OCI-LY7 (cell line): Measurements from ENCODE around the gene SNX32. TPM values are rescaled to one million over a fixed set of nuclear protein-coding genes. Genes with fewer than 3 reads are reported as not detected.

Experiments
- BruUV-seq: library from RNA; stranded (reverse); fragments of 400-500 nt; replicated peaks from 2 replicates; lab custom pipeline; 2021; lab: Mats Ljungman, UMichigan
- CTCF ChIA-PET: fragments of 300-600 bp; sonication (Branson Sonifier 250); formaldehyde crosslinking; loops from one replicate; lab custom pipeline; 2022; ENCODE audit warnings: antibody characterized with exemption; ENCODE audit not compliant: unreplicated experiment; lab: Charles Lee
- POLR2A ChIA-PET: fragments of 300-600 bp; sonication (Branson Sonifier 250); formaldehyde crosslinking; loops from one replicate; lab custom pipeline; 2022; ENCODE audit warnings: antibody characterized with exemption; lab: Charles Lee
- DNase-seq: peaks from one replicate; pipeline ENCODE4 v3.0.0-alpha.2; 2015; ENCODE audit warnings: low spot score
- H2AFZ ChIP-seq: fragments of 200-600 bp; sonication (generic), shearing (Covaris generic); 2 replicates; pipeline ENCODE4 v1.6.1; 2014; ENCODE audit warnings: mild to moderate bottlenecking, antibody characterized with exemption, low read length, moderate library complexity
- H3K27ac ChIP-seq: fragments of 200-600 bp; sonication (generic); 2 replicates; pipeline ENCODE4 v1.5.1; 2014; ENCODE audit warnings: mixed run types, low read depth, mild to moderate bottlenecking, moderate library complexity, low read length, inconsistent platforms; ENCODE audit not compliant: poor library complexity, severe bottlenecking
- H3K36me3 ChIP-seq: fragments of 200-600 bp; sonication (generic); 2 replicates; pipeline ENCODE4 v1.6.1; 2014; ENCODE audit warnings: mild to moderate bottlenecking, antibody characterized with exemption, low read length, moderate library complexity, mixed read lengths; ENCODE audit not compliant: insufficient read depth
- H3K4me1 ChIP-seq: fragments of 200-600 bp; sonication (generic); 2 replicates; pipeline ENCODE4 v1.5.1; 2014; ENCODE audit warnings: mild to moderate bottlenecking, low read length; ENCODE audit not compliant: insufficient read depth, poor library complexity, severe bottlenecking
- H3K4me2 ChIP-seq: fragments of 200-600 bp; sonication (generic); 2 replicates; pipeline ENCODE4 v1.6.1; 2014; ENCODE audit warnings: mild to moderate bottlenecking, low read length
- H3K4me3 ChIP-seq: fragments of 200-600 bp; sonication (generic); 2 replicates; pipeline ENCODE4 v1.5.1; 2014; ENCODE audit warnings: mild to moderate bottlenecking, low read depth, low read length; ENCODE audit not compliant: poor library complexity, severe bottlenecking
- H3K79me2 ChIP-seq: fragments of 200-600 bp; sonication (generic); 2 replicates; pipeline ENCODE4 v1.6.1; 2016; ENCODE audit warnings: low read depth, mild to moderate bottlenecking, low read length, moderate library complexity, mixed read lengths; ENCODE audit not compliant: insufficient read depth
- H3K9me2 ChIP-seq: fragments of 200-600 bp; sonication (generic); 2 replicates; pipeline ENCODE4 v1.6.1; 2016; ENCODE audit warnings: mild to moderate bottlenecking, low read length, mixed read lengths; ENCODE audit not compliant: insufficient read depth
- H3K9me3 ChIP-seq: fragments of 200-600 bp; sonication (generic); 2 replicates; pipeline ENCODE4 v1.6.1; 2014; ENCODE audit warnings: mild to moderate bottlenecking, mixed run types, low read length, mixed read lengths
- H4K20me1 ChIP-seq: fragments of 200-600 bp; sonication (generic); 2 replicates; pipeline ENCODE4 v1.6.1; 2014; ENCODE audit warnings: mild to moderate bottlenecking, antibody characterized with exemption, low read length, moderate library complexity, mixed read lengths; ENCODE audit not compliant: insufficient read depth
- EZH2phosphoT487 ChIP-seq: fragments of 200-600 bp; sonication (generic); IDR thresholded peaks from 2 replicates; pipeline ENCODE4 v1.6.1; 2018; ENCODE audit warnings: low read depth, borderline replicate concordance, mild to moderate bottlenecking, mixed run types, antibody characterized with exemption, low read length, moderate library complexity, mixed read lengths
- intact Hi-C: fragments of 100-400 bp; cut with micrococcal nuclease; formaldehyde crosslinking; loops from one replicate; pipeline ENCODE4 v1.10.0; 2022; ENCODE audit not compliant: unreplicated experiment
- total RNA-seq, 2 experiments: library from RNA; depleted of rRNA in 1 of 2; stranded (reverse); fragments of >200 nt in 1 of 2; shearing (Covaris generic) in 1 of 2; gene quantifications; 2 replicates each; pipeline ENCODE4 v1.2.3, GENCODE V29; 2014 to 2022
- TF ChIP-seq, protein P1 (sequence below): fragments of 200-600 bp; sonication (generic); conservative IDR thresholded peaks from 2 replicates; pipeline ENCODE4 v1.5.1; 2014; ENCODE audit warnings: mild to moderate bottlenecking, antibody characterized with exemption, low read length, moderate library complexity, mixed read lengths

SNX32 gene
- total RNA-seq, 2 experiments from 2014 or later: not detected

DNA sequence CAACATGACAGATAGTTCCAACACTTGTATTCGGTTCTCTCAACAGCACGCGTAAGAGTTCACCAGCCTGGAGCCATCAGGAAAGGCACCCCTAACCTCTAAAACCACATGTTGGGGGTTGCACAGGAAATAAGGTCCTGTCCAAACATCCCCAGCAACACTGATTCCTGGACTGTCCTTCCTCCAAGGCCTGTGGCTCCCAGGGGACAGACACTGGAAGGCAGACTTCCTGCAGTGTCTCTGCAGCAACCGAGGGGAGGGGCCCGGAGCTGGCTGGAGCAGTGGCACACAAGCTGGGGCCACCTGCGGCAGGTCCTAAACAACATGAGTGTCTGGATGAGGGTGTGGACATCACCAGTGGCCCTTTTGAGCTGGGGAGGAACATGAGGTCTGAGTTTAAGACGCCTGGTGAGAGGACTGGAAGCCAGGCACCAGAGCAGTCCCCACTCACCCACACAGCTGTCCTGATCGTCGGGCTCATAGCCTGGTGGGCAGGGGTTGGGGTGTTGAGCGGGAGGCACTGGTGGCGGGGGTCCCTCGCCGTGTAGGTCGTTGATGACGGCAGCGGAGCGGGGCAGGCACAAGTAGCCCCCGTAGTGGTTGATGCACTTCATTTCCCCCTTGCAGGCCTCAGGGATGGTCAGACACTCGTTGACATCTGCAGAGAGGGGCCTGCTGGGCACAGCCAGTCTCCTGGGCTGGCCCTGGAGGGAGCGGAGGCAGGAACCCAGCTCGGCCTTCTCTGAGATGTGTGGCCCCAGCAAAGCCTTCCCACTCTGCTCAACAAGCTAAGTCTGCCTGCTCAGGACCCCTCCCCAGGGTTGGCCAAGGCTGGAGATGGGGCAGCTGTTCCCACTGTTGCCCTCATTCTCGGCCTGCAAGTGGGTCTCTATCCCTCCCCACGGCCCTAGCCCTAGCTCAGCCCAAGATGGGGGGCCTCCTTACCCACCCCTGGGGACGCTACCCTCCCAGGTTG, 37.2 kb downstream of the SNX32 start:
- DNase-seq: peak; percentile 39
- CTCF ChIA-PET: no interaction called here
- H3K4me3 ChIP-seq: no peak overlapping the region
- no peaks in the 10 kb centered on the region for H3K9me2 ChIP-seq
- peak overlapping the region; percentile 8; the same call in 1 of the 2 replicates for H3K4me2 ChIP-seq
- H3K79me2 ChIP-seq: no peaks in the 10 kb centered on the region
- BruUV-seq: no TSS peak
- no peaks in the 10 kb centered on the region for H4K20me1 ChIP-seq
- TF ChIP-seq, protein P1, sequence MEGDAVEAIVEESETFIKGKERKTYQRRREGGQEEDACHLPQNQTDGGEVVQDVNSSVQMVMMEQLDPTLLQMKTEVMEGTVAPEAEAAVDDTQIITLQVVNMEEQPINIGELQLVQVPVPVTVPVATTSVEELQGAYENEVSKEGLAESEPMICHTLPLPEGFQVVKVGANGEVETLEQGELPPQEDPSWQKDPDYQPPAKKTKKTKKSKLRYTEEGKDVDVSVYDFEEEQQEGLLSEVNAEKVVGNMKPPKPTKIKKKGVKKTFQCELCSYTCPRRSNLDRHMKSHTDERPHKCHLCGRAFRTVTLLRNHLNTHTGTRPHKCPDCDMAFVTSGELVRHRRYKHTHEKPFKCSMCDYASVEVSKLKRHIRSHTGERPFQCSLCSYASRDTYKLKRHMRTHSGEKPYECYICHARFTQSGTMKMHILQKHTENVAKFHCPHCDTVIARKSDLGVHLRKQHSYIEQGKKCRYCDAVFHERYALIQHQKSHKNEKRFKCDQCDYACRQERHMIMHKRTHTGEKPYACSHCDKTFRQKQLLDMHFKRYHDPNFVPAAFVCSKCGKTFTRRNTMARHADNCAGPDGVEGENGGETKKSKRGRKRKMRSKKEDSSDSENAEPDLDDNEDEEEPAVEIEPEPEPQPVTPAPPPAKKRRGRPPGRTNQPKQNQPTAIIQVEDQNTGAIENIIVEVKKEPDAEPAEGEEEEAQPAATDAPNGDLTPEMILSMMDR: no peak
- no peak for TF ChIP-seq EZH2phosphoT487
- POLR2A ChIA-PET: interaction anchor here (0.6 to 1.8 kb wide), 6 partner anchors 14 to 232 kb away, joined by 3 to 6 read pairs (median 3); partner anchors contain the start of gene CCDC85B
- no peaks in the 10 kb centered on the region for H3K9me3 ChIP-seq
- peaks cover 35% of the 10 kb centered on the region for H3K4me1 ChIP-seq
- intact Hi-C loops: no loop called here
- H3K27ac ChIP-seq: no peak overlapping the region
- H3K36me3 ChIP-seq: peaks cover 14% of the 10 kb centered on the region; the same call in 1 of the 2 replicates
- no peak overlapping the region for H2AFZ ChIP-seq

DNA sequence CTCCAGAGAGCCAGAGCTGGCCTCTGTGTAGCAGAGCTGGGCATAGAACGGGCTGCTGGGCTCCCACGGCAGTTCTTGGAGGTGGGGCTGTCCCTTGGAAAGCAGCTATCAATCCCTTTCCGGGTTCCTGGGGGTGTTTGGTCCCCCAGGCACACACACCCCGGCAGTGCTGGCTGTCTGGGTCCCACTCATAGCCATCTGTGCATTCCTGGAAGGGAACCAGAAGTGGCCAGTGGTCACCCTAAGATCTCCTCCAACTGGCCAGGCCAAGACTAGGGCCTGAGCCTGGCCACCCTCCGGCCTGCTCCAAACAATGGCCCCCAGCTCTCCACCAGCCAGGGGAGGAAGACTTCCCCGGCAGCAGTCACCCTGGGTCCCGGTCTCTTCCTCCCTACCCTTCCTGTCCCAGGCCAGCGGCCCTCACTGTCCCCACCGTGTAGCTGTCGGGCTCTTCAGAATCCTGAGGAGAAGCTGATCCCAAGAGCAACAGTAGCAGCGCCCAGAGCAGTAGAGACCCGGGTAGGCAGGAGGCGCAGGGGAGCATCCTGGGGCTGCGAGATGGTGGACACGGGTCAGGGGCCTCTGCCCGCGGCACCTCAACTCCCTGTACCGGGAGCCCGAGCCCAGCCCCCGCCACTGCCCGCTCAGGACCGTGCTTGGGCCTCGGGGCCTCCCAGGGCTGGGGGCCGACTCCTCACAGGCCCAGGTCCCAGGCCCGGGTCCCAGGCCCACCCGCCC, 38.2 kb downstream of the SNX32 start:
- no peak overlapping the region for H3K4me3 ChIP-seq
- CTCF ChIA-PET: no interaction called here
- no peaks in the 10 kb centered on the region for H3K9me2 ChIP-seq
- POLR2A ChIA-PET: interaction anchor here (0.6 to 1.8 kb wide), 5 partner anchors 12 to 233 kb away, joined by 3 to 6 read pairs (median 3); partner anchors contain the start of gene MUS81
- no peaks in the 10 kb centered on the region for H4K20me1 ChIP-seq
- H3K9me3 ChIP-seq: no peaks in the 10 kb centered on the region
- no peak overlapping the region for H3K4me2 ChIP-seq
- no TSS peak for BruUV-seq
- no peaks in the 10 kb centered on the region for H3K79me2 ChIP-seq
- intact Hi-C loops: no loop called here
- DNase-seq: no peak
- no peak overlapping the region for H3K27ac ChIP-seq
- TF ChIP-seq, protein P1: no peak
- no peak for TF ChIP-seq EZH2phosphoT487
- peaks cover 34% of the 10 kb centered on the region for H3K4me1 ChIP-seq
- H2AFZ ChIP-seq: no peak overlapping the region
- peaks cover 4% of the 10 kb centered on the region; the same call in 1 of the 2 replicates for H3K36me3 ChIP-seq
